NCI-H1694 (cell line): ENCODE measurements around the gene KIF2A.
"Not testable (repeated sequence)": the region's sequence is repeated elsewhere in the genome, so short reads cannot be mapped to it uniquely, and the experiment has no call there.

ENCODE experiments used
- DNase-seq: peaks from one replicate; lab custom pipeline; 2025; lab: John Stamatoyannopoulos, UW

The KIF2A gene

GRCh38 chr5:62291829-62292228 is 14.2 kb upstream of the KIF2A start:
- DNase-seq: not testable (repeated sequence)

- DNase-seq: no peak
These were observed 9.0 kb upstream of the KIF2A start for GRCh38 chr5:62296998-62297397.

GRCh38 chr5:62298118-62298517 is 7.9 kb upstream of the KIF2A start:
- DNase-seq: no peak

GRCh38 chr5:62299101-62299500 is 6.9 kb upstream of the KIF2A start:
- DNase-seq: no peak

GRCh38 chr5:62299600-62299999 is 6.4 kb upstream of the KIF2A start:
- DNase-seq: no peak

GRCh38 chr5:62305358-62305714 is 670 bp upstream of the KIF2A start:
- no peak for DNase-seq

- no peak for DNase-seq
These were observed 403 bp downstream of the KIF2A start for GRCh38 chr5:62306323-62306895.

GRCh38 chr5:62306896-62307689 is 1.1 kb downstream of the KIF2A start:
- DNase-seq: peak; percentile 8

- DNase-seq: no peak
These were observed 2.4 kb downstream of the KIF2A start for GRCh38 chr5:62308439-62308838.

- DNase-seq: no peak
These were observed 3.1 kb downstream of the KIF2A start for GRCh38 chr5:62309107-62309506.

GRCh38 chr5:62310426-62311143 is 4.6 kb downstream of the KIF2A start:
- DNase-seq: no peak

- DNase-seq: no peak
These were observed 6.0 kb downstream of the KIF2A start for GRCh38 chr5:62312036-62312435.

GRCh38 chr5:62312674-62313073 is 6.7 kb downstream of the KIF2A start:
- no peak for DNase-seq

GRCh38 chr5:62314213-62314830 is 8.3 kb downstream of the KIF2A start:
- no peak for DNase-seq

GRCh38 chr5:62315376-62316175 is 9.6 kb downstream of the KIF2A start:
- no peak for DNase-seq

- no peak for DNase-seq
These were observed 10.1 kb downstream of the KIF2A start for GRCh38 chr5:62316176-62316502.

GRCh38 chr5:62317810-62318209 is 11.8 kb downstream of the KIF2A start:
- DNase-seq: no peak

GRCh38 chr5:62322484-62322883 is 16.5 kb downstream of the KIF2A start:
- no peak for DNase-seq

GRCh38 chr5:62326302-62326701 is 20.3 kb downstream of the KIF2A start:
- no peak for DNase-seq

- DNase-seq: no peak
These were observed 20.7 kb downstream of the KIF2A start for GRCh38 chr5:62326702-62327101.

GRCh38 chr5:62327138-62328053 is 21.4 kb downstream of the KIF2A start:
- no peak for DNase-seq
